Left renal pelvis (tissue), 4 donors: Measurements from ENCODE around the gene DYNLRB1. TPM values are rescaled to one million over a fixed set of nuclear protein-coding genes. Genes with fewer than 3 reads are reported as not detected.

ENCODE experiments used
- DNase-seq, 4 donors: peaks; one replicate each; pipeline ENCODE4 v3.0.0-alpha.2; 2013; ENCODE audit warnings: low read depth in 4 of 4, low spot score in 3 of 4
- polyA plus RNA-seq, 4 donors: library from polyadenylated mRNA; unstranded; fragments of 120-200 nt; gene quantifications; one replicate each; pipeline ENCODE4 v1.2.1, GENCODE V29; 2013; ENCODE audit not compliant: insufficient read length in 4 of 4

DYNLRB1 gene
- polyA plus RNA-seq, 4 donors, result 135 to 220 (median 197) TPM

GRCh38 chr20:34575271-34575670 is 59.0 kb downstream of the DYNLRB1 start:
- no peak for DNase-seq

GRCh38 chr20:34575756-34576155 is 59.5 kb downstream of the DYNLRB1 start:
- no peak for DNase-seq

- DNase-seq, result no peak
These were observed 60.8 kb downstream of the DYNLRB1 start for GRCh38 chr20:34577061-34577460.

GRCh38 chr20:34578025-34578424 is 61.8 kb downstream of the DYNLRB1 start:
- no peak for DNase-seq

- no peak for DNase-seq
These were observed 62.3 kb downstream of the DYNLRB1 start for GRCh38 chr20:34578521-34578920.

- DNase-seq, result peak in 1 of 4 donors; percentile 24
These were observed 63.2 kb downstream of the DYNLRB1 start for GRCh38 chr20:34579191-34579978.

GRCh38 chr20:34579979-34580940 is 64.0 kb downstream of the DYNLRB1 start:
- no peak for DNase-seq

GRCh38 chr20:34581341-34582184 is 65.3 kb downstream of the DYNLRB1 start:
- DNase-seq, result no peak

- no peak for DNase-seq
These were observed 66.0 kb downstream of the DYNLRB1 start for GRCh38 chr20:34582221-34582620.

- no peak for DNase-seq
These were observed 66.7 kb downstream of the DYNLRB1 start for GRCh38 chr20:34582911-34583310.

- no peak for DNase-seq
These were observed 67.3 kb downstream of the DYNLRB1 start for GRCh38 chr20:34583544-34583943.

- DNase-seq, result no peak
These were observed 68.8 kb downstream of the DYNLRB1 start for GRCh38 chr20:34585019-34585418.

GRCh38 chr20:34586488-34587163 is 70.4 kb downstream of the DYNLRB1 start:
- no peak for DNase-seq

Other genes with a start within 250 kb of the DYNLRB1 start
- gene AHCY, start 213.1 kb upstream of the DYNLRB1 start, polyA plus RNA-seq, result 100 to 1,000 TPM in 3 of 4 donors, 10 to 100 TPM in 1; 88.3 to 187 (median 169) TPM
- gene ITCH, start 153.1 kb upstream of the DYNLRB1 start, polyA plus RNA-seq, result 10 to 100 TPM; 32.0 to 52.4 (median 47.0) TPM
- 10 to 100 TPM; 23.3 to 31.4 (median 23.9) TPM for gene MAP1LC3A, start 42.3 kb downstream of the DYNLRB1 start, polyA plus RNA-seq
- gene PIGU, start 160.7 kb downstream of the DYNLRB1 start, polyA plus RNA-seq, result 10 to 100 TPM; 34.4 to 45.3 (median 42.0) TPM
- 10 to 100 TPM in 3 of 4 donors, 1 to 10 TPM in 1; 9.1 to 16.2 (median 11.7) TPM for gene TP53INP2, start 187.9 kb downstream of the DYNLRB1 start, polyA plus RNA-seq